K562 (cell line): ENCODE data around the gene TCF20. TPM values are rescaled to one million over a fixed set of nuclear protein-coding genes. Genes with fewer than 3 reads are reported as not detected.

Experiments
- ATAC-seq: fragments of 200-7000 bp; cut with Tn5 transposase; 3 replicates; pipeline ENCODE4 v1.9.1; 2020; ENCODE audit warnings: moderate library complexity
- BruUV-seq: library from RNA; stranded (reverse); fragments of 400-500 nt; replicated peaks from 2 replicates; lab custom pipeline; 2021; lab: Mats Ljungman, UMichigan
- CTCF ChIA-PET: fragments of 300-600 bp; formaldehyde crosslinking; extraction: SDS; loops from one replicate; lab custom pipeline; 2021; ENCODE audit warnings: low intra/inter-chr PET ratio; lab: Yijun Ruan, JAX
- POLR2A ChIA-PET: fragments of 300-600, 350-650 bp; sonication (Branson Sonifier 250); formaldehyde crosslinking; extraction: SDS; loops from one replicate; lab custom pipeline; 2021; ENCODE audit warnings: antibody characterized with exemption, inconsistent platforms; lab: Yijun Ruan, JAX
- DNase-seq, 4 experiments: peaks; one replicate each; pipeline versions ENCODE4 v3.0.0 to v3.0.0-alpha.2; 2011 to 2018; ENCODE audit warnings: low spot score in 3 of 4, mixed read lengths in 3 of 4; ENCODE audit errors: extremely low read depth in 1 of 4
- FAIRE-seq: peaks from 2 replicates; lab custom pipeline; 2011; peaks lifted over from hg19 to GRCh38; lab: Jason Lieb, UNC
- H2AFZ ChIP-seq: 2 replicates; pipeline ENCODE4 v1.6.0; 2011; ENCODE audit warnings: low read depth, low read length, control low read depth, inconsistent platforms
- H3K27ac ChIP-seq: fragments of 200-600 bp; 3 replicates; pipeline ENCODE4 v1.8.0; 2011; ENCODE audit warnings: low read depth, mild to moderate bottlenecking, control low read depth, inconsistent platforms, low read length, moderate library complexity, mixed read lengths; ENCODE audit errors: extremely low read depth
- H3K27me3 ChIP-seq, 2 experiments: fragments of 300-600 bp in 1 of 2; 2 replicates in 1 of 2; 3 replicates in 1 of 2; pipeline versions ENCODE4 v1.6.0 to v1.8.0; 2011; ENCODE audit warnings: inconsistent platforms in 2 of 2, low read length in 2 of 2, mild to moderate bottlenecking in 1 of 2, mixed read lengths in 1 of 2, moderate library complexity in 1 of 2; ENCODE audit not compliant: control insufficient read depth in 2 of 2, insufficient read depth in 2 of 2
- H3K36me3 ChIP-seq: fragments of 300-600 bp; 3 replicates; pipeline ENCODE4 v1.8.0; 2011; ENCODE audit warnings: mild to moderate bottlenecking, low read length, inconsistent platforms; ENCODE audit not compliant: control insufficient read depth, insufficient read depth
- H3K4me1 ChIP-seq, 2 experiments: fragments of 200-600 bp in 1 of 2; replicated peaks in 1 of 2; 2 replicates in 1 of 2; 3 replicates in 1 of 2; pipeline versions ENCODE4 v1.5.1 to v1.8.0; 2011; ENCODE audit warnings: inconsistent platforms in 2 of 2, low read length in 2 of 2, mild to moderate bottlenecking in 1 of 2, mixed read lengths in 1 of 2, moderate library complexity in 1 of 2; ENCODE audit not compliant: control insufficient read depth in 2 of 2, insufficient read depth in 2 of 2
- H3K4me2 ChIP-seq: 2 replicates; pipeline ENCODE4 v1.6.1; 2011; ENCODE audit warnings: low read length, control low read depth, inconsistent platforms, mixed read lengths; ENCODE audit not compliant: insufficient read depth
- H3K4me3 ChIP-seq: fragments of 200-600 bp; sonication (generic), shearing (Covaris generic); 2 replicates; pipeline ENCODE4 v1.5.1; 2016; ENCODE audit warnings: control low read depth, inconsistent platforms
- H3K79me2 ChIP-seq: fragments of 200-600 bp; 3 replicates; pipeline ENCODE4 v1.8.0; 2011; ENCODE audit warnings: low read length, inconsistent platforms; ENCODE audit not compliant: control insufficient read depth, insufficient read depth
- H3K9ac ChIP-seq, 2 experiments: 2 replicates each; pipeline versions ENCODE4 v1.6.0 to v1.6.1; 2011; ENCODE audit warnings: low read depth in 2 of 2, low read length in 2 of 2, control low read depth in 1 of 2, inconsistent platforms in 1 of 2, mild to moderate bottlenecking in 1 of 2, mixed read lengths in 1 of 2; ENCODE audit not compliant: insufficient read depth in 1 of 2
- H3K9me1 ChIP-seq: one replicate; pipeline ENCODE4 v1.6.0; 2011; ENCODE audit warnings: inconsistent platforms, mild to moderate bottlenecking, low read length, moderate library complexity; ENCODE audit not compliant: control insufficient read depth, insufficient read depth
- H3K9me3 ChIP-seq: replicated peaks from 2 replicates; pipeline ENCODE4 v1.5.1; 2011; ENCODE audit warnings: low read depth, low read length, inconsistent platforms; ENCODE audit not compliant: control insufficient read depth, insufficient read depth
- H4K20me1 ChIP-seq: replicated peaks from 2 replicates; pipeline ENCODE4 v1.6.1; 2011; ENCODE audit warnings: low read length, inconsistent platforms, mixed read lengths; ENCODE audit not compliant: control insufficient read depth, insufficient read depth
- CHD1 ChIP-seq: fragments of 200-600 bp; sonication (generic); IDR thresholded peaks from one replicate; pipeline ENCODE4 v1.6.1; 2012; ENCODE audit warnings: mild to moderate bottlenecking, moderate library complexity, low read length, inconsistent platforms
- E2F3 ChIP-seq: fragments of 250-450 bp; sonication (Bioruptor Pico); IDR thresholded peaks from 2 replicates; pipeline ENCODE4 v1.4.0; 2020; ENCODE audit warnings: mild to moderate bottlenecking
- ESRRB ChIP-seq: fragments of 250-450 bp; sonication (Bioruptor Pico); IDR thresholded peaks from 2 replicates; pipeline ENCODE4 v1.5.0; 2020; ENCODE audit warnings: mild to moderate bottlenecking, moderate library complexity, borderline replicate concordance
- ETV5 ChIP-seq: sonication (generic); formaldehyde crosslinking; IDR thresholded peaks from 2 replicates; pipeline ENCODE4 v1.4.0; 2020; ENCODE audit warnings: low read depth, mild to moderate bottlenecking, missing genetic modification reagents
- FOXA3 ChIP-seq, 2 experiments: fragments of 450-650 bp in 1 of 2; sonication (generic) in 1 of 2; formaldehyde crosslinking; IDR thresholded peaks in 1 of 2; conservative IDR thresholded peaks in 1 of 2; 2 replicates each; pipeline versions ENCODE4 v1.4.0 to v1.8.0; 2020 to 2022; ENCODE audit warnings: mild to moderate bottlenecking in 2 of 2, missing genetic modification reagents in 1 of 2
- TFAM ChIP-seq: fragments of 250-450 bp; sonication (Bioruptor Pico); conservative IDR thresholded peaks from 2 replicates; pipeline ENCODE4 v1.5.0; 2021; ENCODE audit warnings: mild to moderate bottlenecking, moderate library complexity
- ZEB2 ChIP-seq: fragments of 450-650 bp; IDR thresholded peaks from 2 replicates; pipeline ENCODE4 v1.6.1; 2016
- WGBS: fragments of 100-300 bp; shearing (Covaris generic); methylation state at CpG from one replicate; pipeline ENCODE4 v1.1.6; 2016; ENCODE audit warnings: low coverage, mixed read lengths; ENCODE audit not compliant: insufficient coverage; ENCODE audit errors: missing lambda C conversion rate; 5-methylcytosine and 5-hydroxymethylcytosine counted together
- in situ Hi-C: fragments of 300-500 bp; cut with MboI; formaldehyde crosslinking; loops from 4 replicates; pipeline ENCODE4 v1.15.0; 2018; ENCODE audit warnings: inconsistent platforms, mixed read lengths
- intact Hi-C: fragments of 100-400 bp; cut with micrococcal nuclease; formaldehyde crosslinking; loops from 2 replicates; pipeline ENCODE4 v1.14.2; 2022
- polyA plus RNA-seq, 8 experiments: library from polyadenylated mRNA; depleted of rRNA in 4 of 8; stranded (reverse) in 5 of 8; unstranded in 3 of 8; fragments of >200 nt; fragmentation: Nextera tagmentation in 2 of 8; fragmentation: Illumina TruSeq in 1 of 8; extraction: Ambion mirVana in 2 of 8; extraction: Trizol in 1 of 8; gene quantifications; 2 replicates each; pipeline versions ENCODE4 v1.2.1 to v1.2.3, GENCODE V29; 2011 to 2014; ENCODE audit warnings: inconsistent platforms in 1 of 8, missing spikeins in 1 of 8
- total RNA-seq, 7 experiments: library from RNA; depleted of rRNA in 6 of 7; stranded (reverse); fragments of >200 nt in 6 of 7; fragmentation: Illumina TruSeq in 2 of 7; extraction: Trizol in 2 of 7; gene quantifications; 2 replicates each; pipeline versions ENCODE4 v1.2.1 to v1.2.3, GENCODE V29; 2011 to 2021; ENCODE audit warnings: low replicate concordance in 1 of 7
- TF ChIP-seq, protein P1 (sequence below), 2 experiments: fragments of 450-650 bp in 1 of 2; sonication (generic) in 1 of 2; formaldehyde crosslinking in 1 of 2; IDR thresholded peaks in 1 of 2; conservative IDR thresholded peaks in 1 of 2; 2 replicates each; pipeline versions ENCODE4 v1.6.1 to v1.8.1; 2016 to 2023; ENCODE audit warnings: mild to moderate bottlenecking in 2 of 2, moderate library complexity in 2 of 2, inconsistent platforms in 1 of 2, missing genetic modification reagents in 1 of 2

Gene TCF20
- total and polyA plus RNA-seq, 9 of the 15 experiments (the other 6 are each of a cell fraction or from before 2014, with no cell fraction given), result 0.35 to 43.6 (median 17.5) TPM

DNA sequence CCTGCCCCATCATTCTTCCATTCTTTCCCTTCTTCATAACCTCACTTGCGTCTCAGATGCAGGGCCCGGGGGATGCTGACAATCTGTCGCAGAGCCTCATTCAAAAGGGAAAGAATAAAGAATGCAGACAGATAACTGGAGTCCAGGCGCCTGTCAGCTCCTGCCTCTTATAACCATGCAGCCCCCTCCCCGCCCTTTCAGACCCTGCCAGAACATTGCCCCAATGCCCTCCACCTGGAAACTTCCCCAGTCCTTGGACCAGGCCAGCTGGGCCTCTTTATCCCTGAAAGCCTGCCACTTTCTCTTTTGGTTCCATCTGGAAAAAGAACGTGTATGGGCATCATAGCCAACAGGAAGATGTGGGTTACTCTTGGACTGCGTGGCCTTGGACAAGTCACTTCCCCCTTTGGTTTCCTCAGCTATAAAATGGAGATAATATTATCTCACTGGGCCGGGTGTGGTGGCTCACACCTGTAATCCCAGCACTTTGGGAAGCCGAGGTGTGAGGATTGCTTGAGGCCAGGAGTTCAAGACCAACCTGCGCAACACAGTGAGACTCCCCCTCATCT lies 2.1 kb upstream of the TCF20 start:
- in situ Hi-C loops (no loop called here), intact Hi-C loops (no loop called here)
- H3K9me1 ChIP-seq, result peaks cover 2% of the 10 kb centered on the region
- POLR2A ChIA-PET, result no interaction called here
- peaks cover 6% of the 10 kb centered on the region for H4K20me1 ChIP-seq
- no peaks in the 10 kb centered on the region for H3K9me3 ChIP-seq
- peaks cover 6% of the 10 kb centered on the region; the same call in 2 of the 3 replicates for H3K36me3 ChIP-seq
- WGBS, result 73% methylated on average over 9 of the region's 10 CpGs
- CTCF ChIA-PET, result no interaction called here
- no peak overlapping the region for H3K9ac ChIP-seq
- ATAC-seq, result no peak
- peaks cover 27% of the 10 kb centered on the region for H3K79me2 ChIP-seq
- no peak for FAIRE-seq
- H3K27me3 ChIP-seq, result no peaks in the 10 kb centered on the region
- TF ChIP-seq E2F3 (CRISPR knock-in tag) (no peak), FOXA3 (CRISPR knock-in tag; conservative IDR thresholded peaks at IDR 0.05 in 1 of 2, IDR thresholded peaks at IDR 0.05 in 1 of 2) (no peak), TFAM (CRISPR knock-in tag) (no peak), CHD1 (no peak), ZEB2 (no peak), ESRRB (CRISPR knock-in tag) (no peak), ETV5 (no peak)
- TF ChIP-seq, protein P1, sequence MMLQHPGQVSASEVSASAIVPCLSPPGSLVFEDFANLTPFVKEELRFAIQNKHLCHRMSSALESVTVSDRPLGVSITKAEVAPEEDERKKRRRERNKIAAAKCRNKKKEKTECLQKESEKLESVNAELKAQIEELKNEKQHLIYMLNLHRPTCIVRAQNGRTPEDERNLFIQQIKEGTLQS (IDR thresholded peaks at IDR 0.05), result no peak
- TF ChIP-seq, protein P1 (CRISPR knock-in tag; conservative IDR thresholded peaks at IDR 0.05), result no peak
- no TSS peak for BruUV-seq
- H3K4me3 ChIP-seq, result no peak overlapping the region
- peaks cover 12 to 20% of the 10 kb centered on the region in 2 experiments; a peak in 4 of 5 replicates for H3K4me1 ChIP-seq
- H2AFZ ChIP-seq, result no peak overlapping the region
- no peak for DNase-seq
- H3K4me2 ChIP-seq, result no peak overlapping the region
- no peak overlapping the region for H3K27ac ChIP-seq
